ENCODE measurements around the gene CTCFL.
A peak's percentile ranks its signal among the peaks of the same experiment; 100 is the strongest.
"Not testable (repeated sequence)": the region's sequence is repeated elsewhere in the genome, so short reads cannot be mapped to it uniquely, and the experiment has no call there.

The CTCFL gene

GRCh38 chr20:57507477-57507876, 17.5 kb downstream of the CTCFL start:
- no peak for ATAC-seq

GRCh38 chr20:57505979-57506378, 19.0 kb downstream of the CTCFL start:
- no peak for ATAC-seq

- ATAC-seq: no peak
Measured at GRCh38 chr20:57504411-57504810, 20.5 kb downstream of the CTCFL start.

GRCh38 chr20:57503035-57503658, 21.8 kb downstream of the CTCFL start:
- ATAC-seq: no peak

- ATAC-seq: no peak
Measured at GRCh38 chr20:57502336-57502700, 22.6 kb downstream of the CTCFL start.

GRCh38 chr20:57501461-57502335, 23.2 kb downstream of the CTCFL start:
- ATAC-seq: no peak

- no peak for ATAC-seq
Measured at GRCh38 chr20:57500962-57501361, 24.0 kb downstream of the CTCFL start.

GRCh38 chr20:57500235-57500634, 24.7 kb downstream of the CTCFL start:
- no peak for ATAC-seq

GRCh38 chr20:57499676-57500075, 25.3 kb downstream of the CTCFL start:
- ATAC-seq: no peak

GRCh38 chr20:57498425-57499400, 26.2 kb downstream of the CTCFL start:
- peak; percentile 66 to 75 for ATAC-seq

- ATAC-seq: no peak
Measured at GRCh38 chr20:57496592-57496991, 28.3 kb downstream of the CTCFL start.

- ATAC-seq: no peak
Measured at GRCh38 chr20:57495978-57496377, 29.0 kb downstream of the CTCFL start.

- ATAC-seq: no peak
Measured at GRCh38 chr20:57493091-57493615, 31.8 kb downstream of the CTCFL start.

- ATAC-seq: no peak
Measured at GRCh38 chr20:57491373-57491772, 33.6 kb downstream of the CTCFL start.

- ATAC-seq: not testable (repeated sequence)
Measured at GRCh38 chr20:57488277-57488676, 36.7 kb downstream of the CTCFL start.

GRCh38 chr20:57485770-57486169, 39.2 kb downstream of the CTCFL start:
- ATAC-seq: no peak

GRCh38 chr20:57484772-57485171, 40.2 kb downstream of the CTCFL start:
- no peak for ATAC-seq

- ATAC-seq: peak in 1 of 2 donors; percentile 10
Measured at GRCh38 chr20:57483287-57484050, 41.5 kb downstream of the CTCFL start.

GRCh38 chr20:57482796-57483195, 42.1 kb downstream of the CTCFL start:
- no peak for ATAC-seq

- ATAC-seq: no peak
Measured at GRCh38 chr20:57482148-57482547, 42.8 kb downstream of the CTCFL start.

GRCh38 chr20:57481281-57481711, 43.6 kb downstream of the CTCFL start:
- no peak for ATAC-seq
